Measurements from ENCODE around the gene MACROD2.

GRCh38 chr20:15214051-15214450 lies 1218.7 kb downstream of the MACROD2 start:
- TF ChIP-seq CTCF (IDR thresholded peaks at IDR 0.05): no peak
- TF ChIP-seq EZH2 (IDR thresholded peaks at IDR 0.05; ENCODE audit: borderline replicate concordance, insufficient read depth, low read depth, low read length, poor library complexity, severe bottlenecking): no peak
